Astrocyte (in vitro differentiated cells and primary cell): ENCODE results near the gene CROCC. TPM values are rescaled to one million over a fixed set of nuclear protein-coding genes. Genes with fewer than 3 reads are reported as not detected.

Experiments
- DNase-seq: peaks from one replicate; pipeline ENCODE4 v3.0.0-alpha.2; 2010; ENCODE audit warnings: low read depth
- FAIRE-seq: peaks from 2 replicates; lab custom pipeline; 2011; peaks lifted over from hg19 to GRCh38; lab: Jason Lieb, UNC
- H2AFZ ChIP-seq: 2 replicates; pipeline ENCODE4 v1.6.0; 2012; ENCODE audit warnings: low read depth, low read length, inconsistent platforms
- H3K27ac ChIP-seq: 2 replicates; pipeline ENCODE4 v1.5.1; 2011; ENCODE audit warnings: low read depth, low read length, inconsistent platforms
- H3K27me3 ChIP-seq: 2 replicates; pipeline ENCODE4 v1.6.0; 2011; ENCODE audit warnings: low read length, inconsistent platforms; ENCODE audit not compliant: insufficient read depth
- H3K36me3 ChIP-seq: 2 replicates; pipeline ENCODE4 v1.5.1; 2011; ENCODE audit warnings: low read length, inconsistent platforms; ENCODE audit not compliant: insufficient read depth
- H3K4me1 ChIP-seq: 2 replicates; pipeline ENCODE4 v1.5.1; 2011; ENCODE audit warnings: low read length, inconsistent platforms; ENCODE audit not compliant: insufficient read depth
- H3K4me2 ChIP-seq: 2 replicates; pipeline ENCODE4 v1.6.0; 2012; ENCODE audit warnings: low read length, inconsistent platforms
- H3K4me3 ChIP-seq: 2 replicates; pipeline ENCODE4 v1.5.1; 2011; ENCODE audit warnings: low read depth, mild to moderate bottlenecking, low read length, inconsistent platforms; ENCODE audit not compliant: insufficient read depth
- H3K79me2 ChIP-seq: 2 replicates; pipeline ENCODE4 v1.6.0; 2012; ENCODE audit warnings: mild to moderate bottlenecking, low read length, inconsistent platforms; ENCODE audit not compliant: insufficient read depth
- H3K9ac ChIP-seq: 2 replicates; pipeline ENCODE4 v1.6.0; 2012; ENCODE audit warnings: mild to moderate bottlenecking, low read length, inconsistent platforms
- H3K9me3 ChIP-seq: 2 replicates; pipeline ENCODE4 v1.5.1; 2012; ENCODE audit warnings: low read depth, mild to moderate bottlenecking, low read length, inconsistent platforms; ENCODE audit not compliant: insufficient read depth
- H4K20me1 ChIP-seq: 2 replicates; pipeline ENCODE4 v1.6.0; 2012; ENCODE audit warnings: low read length, inconsistent platforms; ENCODE audit not compliant: insufficient read depth
- H3K27ac Mint-ChIP-seq: one replicate; pipeline ENCODE4 v1.8.0; 2021; ENCODE audit warnings: mild to moderate bottlenecking, mixed read lengths; ENCODE audit not compliant: unreplicated experiment
- H3K27me3 Mint-ChIP-seq: one replicate; pipeline ENCODE4 v1.8.0; 2021; ENCODE audit warnings: low read depth, mixed read lengths; ENCODE audit not compliant: unreplicated experiment
- H3K36me3 Mint-ChIP-seq: one replicate; pipeline ENCODE4 v1.8.0; 2021; ENCODE audit warnings: low read depth, mixed read lengths; ENCODE audit not compliant: unreplicated experiment
- H3K4me1 Mint-ChIP-seq: one replicate; pipeline ENCODE4 v1.8.0; 2021; ENCODE audit warnings: low read depth, mixed read lengths; ENCODE audit not compliant: unreplicated experiment
- H3K4me3 Mint-ChIP-seq: one replicate; pipeline ENCODE4 v1.8.0; 2021; ENCODE audit warnings: mild to moderate bottlenecking, moderate library complexity, mixed read lengths; ENCODE audit not compliant: unreplicated experiment
- H3K9me3 Mint-ChIP-seq: one replicate; pipeline ENCODE4 v1.8.0; 2021; ENCODE audit warnings: mild to moderate bottlenecking, mixed read lengths; ENCODE audit not compliant: unreplicated experiment
- EZH2 ChIP-seq: IDR thresholded peaks from 2 replicates; pipeline ENCODE4 v1.6.1; 2012; ENCODE audit warnings: mild to moderate bottlenecking, low read length, inconsistent platforms; ENCODE audit not compliant: insufficient read depth
- total RNA-seq: library from RNA; stranded (reverse); gene quantifications from 2 replicates; pipeline ENCODE4 v1.2.1, GENCODE V29; 2021
- TF ChIP-seq, protein P1 (sequence below): IDR thresholded peaks from 2 replicates; pipeline ENCODE4 v1.5.1; 2011; ENCODE audit warnings: low read depth, mild to moderate bottlenecking, inconsistent platforms, low read length, moderate library complexity; ENCODE audit not compliant: insufficient read depth

Gene CROCC
- total RNA-seq, 1 donor from 2014 or later, result 12.1 TPM

DNA sequence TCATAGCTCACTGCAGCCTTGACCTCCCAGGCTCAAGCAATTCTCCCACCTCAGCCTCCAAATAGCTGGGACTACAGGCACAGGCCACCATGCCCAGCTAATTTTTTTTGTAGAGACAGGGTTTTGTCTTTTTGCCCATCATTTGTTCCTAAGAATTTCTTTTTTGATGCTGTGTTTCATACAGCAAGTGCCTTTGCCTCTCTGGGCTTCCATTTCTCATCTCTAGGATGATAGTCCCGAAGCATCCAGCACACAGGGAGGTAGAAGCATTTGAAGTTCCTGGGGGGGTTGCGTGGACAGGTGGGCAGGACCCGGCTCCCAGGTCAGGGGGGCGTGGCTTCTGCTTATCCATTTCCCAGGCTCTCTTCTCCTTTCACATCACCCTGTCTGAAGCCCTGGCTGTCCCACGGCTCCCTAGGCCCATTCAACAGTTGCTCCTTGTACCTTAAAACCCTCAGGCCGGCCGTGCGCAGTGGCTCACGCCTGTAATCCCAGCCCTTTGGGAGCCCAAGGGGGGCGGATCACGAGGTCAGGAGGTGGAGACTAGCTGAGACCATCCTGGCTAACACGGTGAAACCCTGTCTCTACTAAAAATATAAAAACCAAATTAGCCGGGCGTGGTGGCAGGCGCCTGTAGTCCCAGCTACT is 86.6 kb downstream of the CROCC start:
- FAIRE-seq (no peak), DNase-seq (no peak)
- Mint-ChIP-seq H3K4me3 (no peak overlapping the region), H3K9me3 (no peaks in the 10 kb centered on the region), H3K27ac (no peak overlapping the region), H3K27me3 (no peaks in the 10 kb centered on the region), H3K4me1 (peaks cover 11% of the 10 kb centered on the region), H3K36me3 (peaks cover 9% of the 10 kb centered on the region)
- Histone ChIP-seq H3K4me1 (peaks cover 42% of the 10 kb centered on the region), H3K4me2 (no peak overlapping the region), H3K4me3 (no peak overlapping the region), H3K79me2 (peaks cover 35% of the 10 kb centered on the region), H3K27ac (no peak overlapping the region), H2AFZ (no peak overlapping the region), H3K9ac (no peak overlapping the region), H3K36me3 (peaks cover 7% of the 10 kb centered on the region), H3K27me3 (no peaks in the 10 kb centered on the region), H4K20me1 (peaks cover 52% of the 10 kb centered on the region), H3K9me3 (no peaks in the 10 kb centered on the region)
- TF ChIP-seq EZH2, result no peak
- TF ChIP-seq, protein P1, sequence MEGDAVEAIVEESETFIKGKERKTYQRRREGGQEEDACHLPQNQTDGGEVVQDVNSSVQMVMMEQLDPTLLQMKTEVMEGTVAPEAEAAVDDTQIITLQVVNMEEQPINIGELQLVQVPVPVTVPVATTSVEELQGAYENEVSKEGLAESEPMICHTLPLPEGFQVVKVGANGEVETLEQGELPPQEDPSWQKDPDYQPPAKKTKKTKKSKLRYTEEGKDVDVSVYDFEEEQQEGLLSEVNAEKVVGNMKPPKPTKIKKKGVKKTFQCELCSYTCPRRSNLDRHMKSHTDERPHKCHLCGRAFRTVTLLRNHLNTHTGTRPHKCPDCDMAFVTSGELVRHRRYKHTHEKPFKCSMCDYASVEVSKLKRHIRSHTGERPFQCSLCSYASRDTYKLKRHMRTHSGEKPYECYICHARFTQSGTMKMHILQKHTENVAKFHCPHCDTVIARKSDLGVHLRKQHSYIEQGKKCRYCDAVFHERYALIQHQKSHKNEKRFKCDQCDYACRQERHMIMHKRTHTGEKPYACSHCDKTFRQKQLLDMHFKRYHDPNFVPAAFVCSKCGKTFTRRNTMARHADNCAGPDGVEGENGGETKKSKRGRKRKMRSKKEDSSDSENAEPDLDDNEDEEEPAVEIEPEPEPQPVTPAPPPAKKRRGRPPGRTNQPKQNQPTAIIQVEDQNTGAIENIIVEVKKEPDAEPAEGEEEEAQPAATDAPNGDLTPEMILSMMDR, result no peak

- H3K36me3 Mint-ChIP-seq, result no peaks in the 10 kb centered on the region
- Histone ChIP-seq H4K20me1 (peaks cover 44% of the 10 kb centered on the region), H3K36me3 (peaks cover 2% of the 10 kb centered on the region), H3K27me3 (no peaks in the 10 kb centered on the region), H3K4me1 (peaks cover 40% of the 10 kb centered on the region), H3K9me3 (no peaks in the 10 kb centered on the region), H3K79me2 (peaks cover 35% of the 10 kb centered on the region), H3K9ac (no peak overlapping the region), H2AFZ (no peak overlapping the region), H3K4me2 (peak overlapping the region; percentile 33), H3K4me3 (no peak overlapping the region), H3K27ac (no peak overlapping the region)
- TF ChIP-seq, protein P1, result no peak
- TF ChIP-seq EZH2, result no peak
- no peaks in the 10 kb centered on the region for H3K9me3 Mint-ChIP-seq
- peak overlapping the region; percentile 41 for H3K4me3 Mint-ChIP-seq
- H3K4me1 Mint-ChIP-seq, result peaks cover 19% of the 10 kb centered on the region
- FAIRE-seq (no peak), DNase-seq (no peak)
- no peaks in the 10 kb centered on the region for H3K27me3 Mint-ChIP-seq
- H3K27ac Mint-ChIP-seq, result peak overlapping the region; percentile 31
These were observed 88.0 kb downstream of the CROCC start for GRCh38 chr1:17009706-17010105.

DNA sequence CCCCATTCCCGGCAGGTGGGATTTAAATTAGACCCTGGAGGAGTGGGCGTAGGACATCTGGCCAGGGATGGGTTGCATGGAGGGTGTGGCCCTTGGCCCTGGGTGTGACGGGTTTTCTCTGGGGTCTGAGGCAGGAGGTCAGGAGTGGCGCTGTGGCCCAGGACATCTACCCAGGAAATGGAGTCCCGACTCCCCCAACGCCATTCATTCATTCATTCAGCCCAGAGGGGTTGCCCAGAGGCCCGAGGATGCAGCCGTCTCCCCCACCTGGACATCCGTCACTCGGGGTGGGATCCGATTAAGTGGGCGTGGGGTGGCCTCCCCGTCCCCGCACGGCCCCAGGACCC is 89.3 kb downstream of the CROCC start:
- peaks cover 35% of the 10 kb centered on the region for H3K79me2 ChIP-seq
- Mint-ChIP-seq H3K27ac (no peak overlapping the region), H3K4me3 (peak overlapping the region; percentile 89), H3K4me1 (peaks cover 26% of the 10 kb centered on the region), H3K27me3 (no peaks in the 10 kb centered on the region), H3K36me3 (no peaks in the 10 kb centered on the region), H3K9me3 (no peaks in the 10 kb centered on the region)
- no peaks in the 10 kb centered on the region for H3K9me3 ChIP-seq
- H3K27me3 ChIP-seq, result no peaks in the 10 kb centered on the region
- no peak for DNase-seq
- H4K20me1 ChIP-seq, result peaks cover 41% of the 10 kb centered on the region
- H3K4me3 ChIP-seq, result peak overlapping the region; percentile 76
- peak overlapping the region; percentile 73 for H3K9ac ChIP-seq
- FAIRE-seq, result no peak
- no peak for TF ChIP-seq EZH2
- TF ChIP-seq, protein P1, result no peak
- no peak overlapping the region for H3K27ac ChIP-seq
- H3K4me1 ChIP-seq, result peaks cover 42% of the 10 kb centered on the region
- no peaks in the 10 kb centered on the region for H3K36me3 ChIP-seq
- peak overlapping the region; percentile 71 for H2AFZ ChIP-seq
- H3K4me2 ChIP-seq, result peak overlapping the region; percentile 95
